Natural killer cell treated with Interleukin-12 subunit alpha and Interleukin-12 subunit beta and Interleukin-15 and Interleukin-18, amount 100 ng/mL, for 72 hours (primary cell): ENCODE data around the gene CDCA4. TPM values are rescaled to one million over a fixed set of nuclear protein-coding genes. Genes with fewer than 3 reads are reported as not detected.
A peak's percentile ranks its signal among the peaks of the same experiment; 100 is the strongest.

Source experiments
- ATAC-seq, 2 donors: fragments of 150-1000 bp; cut with Tn5 transposase in 1 of 2; sonication (Bioruptor Pico), chemical (Tn5 transposase) in 1 of 2; 2 replicates each; pipeline ENCODE4 v1.10.0; 2021
- DNase-seq: peaks from one replicate; pipeline ENCODE4 v3.0.0; 2022; ENCODE audit warnings: low spot score
- H3K27ac Mint-ChIP-seq, 2 donors: 1 replicate in 1 of 2; 2 replicates in 1 of 2; pipeline ENCODE4 v1.8.0; 2022; ENCODE audit warnings: mixed read lengths in 2 of 2, mild to moderate bottlenecking in 1 of 2, moderate library complexity in 1 of 2
- H3K27me3 Mint-ChIP-seq, 2 donors: 1 replicate in 1 of 2; 2 replicates in 1 of 2; pipeline ENCODE4 v1.8.0; 2022; ENCODE audit warnings: mixed read lengths in 2 of 2
- H3K36me3 Mint-ChIP-seq: one replicate; pipeline ENCODE4 v1.8.0; 2022; ENCODE audit warnings: mixed read lengths
- H3K4me1 Mint-ChIP-seq, 2 donors: 1 replicate in 1 of 2; 2 replicates in 1 of 2; pipeline ENCODE4 v1.8.0; 2022; ENCODE audit warnings: low read depth in 2 of 2, mixed read lengths in 2 of 2, mild to moderate bottlenecking in 1 of 2
- H3K4me3 Mint-ChIP-seq: one replicate; pipeline ENCODE4 v1.8.0; 2022; ENCODE audit warnings: mixed read lengths
- H3K9me3 Mint-ChIP-seq: 2 replicates; pipeline ENCODE4 v1.8.0; 2022; ENCODE audit warnings: mixed read lengths
- total RNA-seq, 2 donors: library from RNA; stranded (reverse); gene quantifications; one replicate each; pipeline ENCODE4 v1.2.3, GENCODE V29; 2022

CDCA4 gene
- total RNA-seq, 2 donors from 2014 or later = 39.9 to 71.5 TPM

- Mint-ChIP-seq H3K9me3 (no peaks in the 10 kb centered on the region), H3K4me3 (no peak overlapping the region), H3K27ac (no peak overlapping the region), H3K36me3 (no peaks in the 10 kb centered on the region), H3K27me3 (no peaks in the 10 kb centered on the region), H3K4me1 (peaks cover 20 to 25% of the 10 kb centered on the region in 2 donors)
- ATAC-seq (peak in 1 of 2 donors; percentile 7), DNase-seq (no peak)
Measured at GRCh38 chr14:105010891-105011291, 10.0 kb downstream of the CDCA4 start.

DNA sequence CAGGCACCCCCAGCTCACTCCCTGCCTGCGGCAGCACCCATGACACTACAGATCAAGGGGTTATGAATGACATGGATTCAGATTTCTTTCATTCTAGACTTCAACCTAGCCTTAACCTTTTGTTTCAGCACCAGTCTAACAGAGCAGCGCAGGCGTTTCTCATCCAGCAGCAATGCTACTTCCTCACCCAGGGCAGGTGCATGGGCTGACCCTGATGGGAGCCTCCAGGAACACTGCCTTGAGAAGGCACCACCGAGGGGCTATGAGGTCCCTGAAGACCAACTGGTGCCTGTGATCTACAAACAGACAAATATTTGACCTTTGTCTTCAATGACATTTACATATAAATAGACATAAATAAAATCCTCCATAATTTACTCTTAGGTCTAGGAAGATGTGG is 10.8 kb downstream of the CDCA4 start:
- ATAC-seq (no peak), DNase-seq (no peak)
- peaks cover 14 to 19% of the 10 kb centered on the region in 2 donors for H3K4me1 Mint-ChIP-seq
- no peaks in the 10 kb centered on the region for H3K27me3 Mint-ChIP-seq
- H3K27ac Mint-ChIP-seq = no peak overlapping the region
- no peak overlapping the region for H3K4me3 Mint-ChIP-seq
- H3K9me3 Mint-ChIP-seq = no peaks in the 10 kb centered on the region
- H3K36me3 Mint-ChIP-seq = no peaks in the 10 kb centered on the region

- DNase-seq (no peak), ATAC-seq (no peak)
- Mint-ChIP-seq H3K27me3 (no peaks in the 10 kb centered on the region), H3K9me3 (no peaks in the 10 kb centered on the region), H3K27ac (no peak overlapping the region), H3K4me1 (peaks cover 0 to 2% of the 10 kb centered on the region in 2 donors), H3K4me3 (no peak overlapping the region), H3K36me3 (no peaks in the 10 kb centered on the region)
Measured at GRCh38 chr14:105007593-105008264, 13.2 kb downstream of the CDCA4 start.

- Mint-ChIP-seq H3K9me3 (no peaks in the 10 kb centered on the region), H3K27ac (no peak overlapping the region), H3K4me1 (peaks cover 0 to 2% of the 10 kb centered on the region in 2 donors), H3K27me3 (no peaks in the 10 kb centered on the region), H3K36me3 (no peaks in the 10 kb centered on the region), H3K4me3 (no peak overlapping the region)
- no peak for ATAC-seq
- no peak for DNase-seq
Measured at GRCh38 chr14:105006831-105007592, 13.9 kb downstream of the CDCA4 start.

DNA sequence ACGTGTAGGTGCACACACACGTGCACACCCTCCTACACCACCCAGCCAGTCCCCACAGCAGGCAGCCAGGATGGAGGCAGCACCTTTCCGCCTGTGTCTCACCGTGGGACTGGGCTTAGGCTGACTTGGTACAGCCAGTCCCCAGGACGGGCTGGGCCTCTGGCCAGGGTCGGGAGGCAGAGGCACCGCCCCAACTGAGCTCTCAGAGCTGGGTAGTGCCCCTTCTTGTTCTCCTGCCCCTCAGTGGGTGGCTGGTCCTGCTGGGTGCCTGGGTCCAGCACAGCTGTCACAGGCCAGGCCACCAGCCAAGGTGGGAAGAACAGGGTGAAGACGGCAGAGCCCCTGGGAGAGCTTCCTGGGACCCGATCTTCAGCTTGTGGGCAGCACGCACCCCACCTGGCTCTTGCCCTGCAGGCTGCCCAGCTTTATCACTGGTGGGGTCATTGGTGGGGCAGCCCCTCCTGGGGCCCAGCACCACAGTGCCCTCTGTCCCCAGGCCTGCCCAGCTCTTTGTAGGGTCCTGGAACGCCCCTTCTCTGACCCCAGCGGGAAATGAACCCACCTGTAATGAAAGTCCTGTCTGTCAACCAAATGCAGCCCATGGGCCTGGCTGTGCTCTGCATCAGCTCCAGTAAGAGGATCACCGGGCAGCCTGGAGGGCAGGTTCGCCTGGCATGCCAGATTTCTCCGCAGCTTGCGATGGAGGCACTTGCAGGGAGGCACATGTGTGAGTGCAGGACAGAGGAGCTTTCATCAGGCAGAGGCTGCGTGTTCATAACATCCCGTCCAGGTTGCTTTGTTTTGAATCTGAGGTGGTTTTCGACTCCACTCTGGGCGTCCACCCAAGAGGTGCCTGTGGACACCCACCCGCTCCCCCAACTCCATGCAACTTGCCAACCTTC is 14.7 kb downstream of the CDCA4 start:
- DNase-seq = no peak
- H3K9me3 Mint-ChIP-seq = no peaks in the 10 kb centered on the region
- no peaks in the 10 kb centered on the region for H3K4me1 Mint-ChIP-seq
- H3K27ac Mint-ChIP-seq = no peak overlapping the region
- no peak overlapping the region for H3K4me3 Mint-ChIP-seq
- no peaks in the 10 kb centered on the region for H3K36me3 Mint-ChIP-seq
- peak; percentile 12 to 53 for ATAC-seq
- H3K27me3 Mint-ChIP-seq = no peaks in the 10 kb centered on the region

DNA sequence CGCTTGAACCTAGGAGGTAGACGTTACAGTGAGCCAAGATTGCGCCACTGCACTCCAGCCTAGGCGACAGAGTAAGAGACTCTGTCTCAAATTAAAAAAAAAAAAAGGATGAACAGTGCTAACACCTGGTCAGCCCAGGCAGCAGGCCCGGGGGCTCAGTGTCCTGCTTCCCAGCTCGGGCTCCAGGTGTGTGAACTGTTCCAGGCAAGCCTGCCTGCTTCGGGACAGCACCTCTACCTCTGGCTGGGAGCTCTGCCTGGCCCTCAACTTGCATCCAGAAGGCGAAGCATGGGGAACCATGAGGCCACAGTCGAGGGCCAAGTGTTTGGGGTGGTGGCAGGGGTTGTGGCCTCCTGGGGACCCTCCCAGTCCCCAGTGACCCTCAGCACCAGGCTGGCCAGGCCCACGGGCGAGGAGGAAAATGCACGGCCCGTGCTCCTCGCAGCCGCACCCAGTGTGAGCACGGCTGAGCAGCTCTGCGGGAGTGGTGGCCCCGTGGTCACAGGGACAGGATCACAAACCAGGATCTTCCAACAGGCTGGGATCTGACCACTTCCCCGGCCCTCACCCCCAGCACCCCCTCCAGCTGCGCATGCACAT is 15.5 kb downstream of the CDCA4 start:
- Mint-ChIP-seq H3K27me3 (no peaks in the 10 kb centered on the region), H3K9me3 (no peaks in the 10 kb centered on the region), H3K36me3 (no peaks in the 10 kb centered on the region), H3K27ac (no peak overlapping the region), H3K4me1 (no peaks in the 10 kb centered on the region), H3K4me3 (no peak overlapping the region)
- DNase-seq (no peak), ATAC-seq (peak in 1 of 2 donors; percentile 15)

GRCh38 chr14:104999361-104999760 is 21.5 kb downstream of the CDCA4 start:
- Mint-ChIP-seq H3K4me1 (no peaks in the 10 kb centered on the region), H3K36me3 (no peaks in the 10 kb centered on the region), H3K27ac (no peak overlapping the region), H3K27me3 (no peaks in the 10 kb centered on the region), H3K9me3 (no peaks in the 10 kb centered on the region), H3K4me3 (no peak overlapping the region)
- DNase-seq (no peak), ATAC-seq (no peak)

DNA sequence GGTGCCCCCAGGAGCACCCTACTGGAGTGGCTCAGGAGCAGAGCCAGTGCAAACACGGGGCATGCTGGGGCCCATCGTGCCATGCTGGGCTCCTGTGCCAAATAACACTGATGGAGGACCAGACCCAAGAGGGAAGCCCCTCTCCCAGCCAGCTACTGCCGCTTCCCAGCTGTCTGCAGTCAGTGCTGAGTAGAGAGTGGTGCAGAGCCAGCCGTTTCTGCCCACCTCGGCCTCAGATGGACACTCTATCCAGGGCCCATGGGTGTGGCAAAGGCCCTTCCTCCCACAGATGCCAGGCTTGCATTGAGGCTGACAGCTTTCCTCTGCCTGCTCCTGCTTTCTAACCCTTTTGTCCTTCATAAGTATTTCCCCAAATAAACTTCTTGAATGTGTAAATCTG is 22.1 kb downstream of the CDCA4 start:
- Mint-ChIP-seq H3K4me3 (no peak overlapping the region), H3K4me1 (peaks cover 0 to 2% of the 10 kb centered on the region in 2 donors), H3K27ac (no peak overlapping the region), H3K9me3 (no peaks in the 10 kb centered on the region), H3K36me3 (no peaks in the 10 kb centered on the region), H3K27me3 (no peaks in the 10 kb centered on the region)
- no peak for ATAC-seq
- DNase-seq = no peak

GRCh38 chr14:104996483-104996882 is 24.4 kb downstream of the CDCA4 start:
- ATAC-seq (no peak), DNase-seq (no peak)
- no peak overlapping the region for H3K27ac Mint-ChIP-seq
- no peaks in the 10 kb centered on the region for H3K36me3 Mint-ChIP-seq
- H3K27me3 Mint-ChIP-seq = no peaks in the 10 kb centered on the region
- H3K4me3 Mint-ChIP-seq = no peak overlapping the region
- peaks cover 0 to 3% of the 10 kb centered on the region in 2 donors for H3K4me1 Mint-ChIP-seq
- H3K9me3 Mint-ChIP-seq = no peaks in the 10 kb centered on the region

DNA sequence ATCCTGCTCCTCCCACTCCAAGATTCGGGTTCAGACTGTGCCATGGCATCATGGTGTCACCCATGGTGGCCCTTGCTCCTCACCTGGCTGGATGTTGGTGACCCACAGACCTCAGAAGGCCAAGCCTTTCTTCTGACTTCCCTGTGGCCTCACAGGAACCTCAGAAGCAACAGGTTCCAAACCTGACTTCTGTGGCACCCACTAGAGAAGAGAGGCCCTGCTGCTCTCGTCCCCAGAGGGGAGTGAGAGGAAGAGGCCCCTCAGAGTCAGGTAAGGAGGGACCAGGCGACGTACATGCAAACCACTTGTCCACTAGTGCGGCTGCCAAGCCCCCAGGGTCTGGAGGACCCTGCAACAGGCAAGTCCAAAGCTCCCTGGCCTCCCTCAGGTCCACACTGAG is 24.9 kb downstream of the CDCA4 start:
- H3K27ac Mint-ChIP-seq = no peak overlapping the region
- ATAC-seq (no peak), DNase-seq (no peak)
- H3K9me3 Mint-ChIP-seq = no peaks in the 10 kb centered on the region
- H3K4me3 Mint-ChIP-seq = no peak overlapping the region
- no peaks in the 10 kb centered on the region for H3K27me3 Mint-ChIP-seq
- peaks cover 0 to 3% of the 10 kb centered on the region in 2 donors for H3K4me1 Mint-ChIP-seq
- no peaks in the 10 kb centered on the region for H3K36me3 Mint-ChIP-seq

DNA sequence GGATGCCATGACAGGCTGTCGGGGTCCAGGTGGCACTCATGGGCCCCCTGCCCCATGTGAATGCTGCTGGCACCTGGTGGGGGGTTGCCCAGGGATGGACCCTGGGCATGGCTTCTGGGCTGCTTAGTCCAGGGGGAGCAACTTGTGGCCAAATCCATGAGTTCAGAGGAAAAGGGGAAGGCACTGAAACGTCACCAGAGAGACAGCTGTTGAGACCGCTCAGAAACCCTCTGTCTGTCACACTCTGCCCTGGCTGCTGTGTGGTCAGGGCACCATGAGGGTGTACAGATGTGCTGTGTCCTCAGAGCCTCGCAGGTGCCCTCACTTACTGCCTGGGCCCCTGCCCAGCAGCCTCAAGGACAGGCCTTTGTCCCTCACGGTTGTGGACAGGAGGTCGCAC is 25.9 kb downstream of the CDCA4 start:
- Mint-ChIP-seq H3K27ac (no peak overlapping the region), H3K4me1 (peaks cover 0 to 3% of the 10 kb centered on the region in 2 donors), H3K9me3 (no peaks in the 10 kb centered on the region), H3K36me3 (no peaks in the 10 kb centered on the region), H3K4me3 (no peak overlapping the region), H3K27me3 (no peaks in the 10 kb centered on the region)
- DNase-seq = no peak
- ATAC-seq = no peak

GRCh38 chr14:104993808-104994591 is 26.9 kb downstream of the CDCA4 start:
- Mint-ChIP-seq H3K36me3 (no peaks in the 10 kb centered on the region), H3K4me3 (no peak overlapping the region), H3K4me1 (peaks cover 0 to 3% of the 10 kb centered on the region in 2 donors), H3K27me3 (no peaks in the 10 kb centered on the region), H3K9me3 (no peaks in the 10 kb centered on the region), H3K27ac (no peak overlapping the region)
- DNase-seq (no peak), ATAC-seq (no peak)

DNA sequence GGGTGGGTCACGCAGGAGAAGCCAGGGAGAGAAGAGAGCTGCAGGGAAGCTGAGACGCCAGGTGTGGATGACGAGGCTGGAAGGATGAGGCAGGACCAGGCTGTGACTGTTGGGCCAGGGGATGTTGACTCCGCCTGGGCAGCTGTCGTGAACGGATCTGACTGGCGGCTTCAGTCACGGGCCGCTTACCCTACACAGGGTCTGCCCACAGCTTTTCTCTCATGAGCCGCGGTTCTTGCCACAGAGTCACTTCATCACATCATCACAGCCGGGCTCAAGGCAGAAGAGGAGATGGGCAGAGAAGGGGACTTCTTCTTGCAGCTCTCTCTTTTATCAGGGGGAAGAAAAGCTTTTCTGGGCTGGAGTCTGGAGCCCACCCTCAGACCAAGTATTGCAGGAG is 27.6 kb downstream of the CDCA4 start:
- Mint-ChIP-seq H3K27ac (peak overlapping the region in 1 of 2 donors; percentile 60), H3K27me3 (no peaks in the 10 kb centered on the region), H3K4me3 (no peak overlapping the region), H3K9me3 (no peaks in the 10 kb centered on the region), H3K4me1 (peaks cover 0 to 3% of the 10 kb centered on the region in 2 donors), H3K36me3 (no peaks in the 10 kb centered on the region)
- DNase-seq (no peak), ATAC-seq (no peak)
